HL-60 (cell line): ENCODE results near the gene ACP1.

Source experiments
- DNase-seq, 2 experiments: peaks; one replicate each; pipeline ENCODE4 v3.0.0-alpha.2; 2010 to 2020; ENCODE audit warnings: low read depth in 1 of 2, low spot score in 1 of 2
- H3K27ac ChIP-seq: fragments of 250-450 bp; sonication (Bioruptor Pico); replicated peaks from 2 replicates; pipeline ENCODE4 v1.5.1; 2020; ENCODE audit warnings: mild to moderate bottlenecking, moderate library complexity
- H3K27me3 ChIP-seq: fragments of 250-450 bp; sonication (Bioruptor Pico); 2 replicates; pipeline ENCODE4 v1.5.1; 2021; ENCODE audit warnings: mild to moderate bottlenecking, moderate library complexity; ENCODE audit not compliant: insufficient read depth, poor library complexity, severe bottlenecking
- H3K4me3 ChIP-seq: replicated peaks from 2 replicates; pipeline ENCODE4 v1.5.1; 2011; ENCODE audit warnings: mild to moderate bottlenecking, control low read depth, low read length; ENCODE audit not compliant: insufficient read depth
- CTCF ChIP-seq: IDR thresholded peaks from one replicate; pipeline ENCODE4 v1.5.1; 2011; ENCODE audit warnings: low read length, control low read depth, inconsistent platforms; ENCODE audit not compliant: insufficient read depth
- GABPA ChIP-seq: IDR thresholded peaks from 2 replicates; pipeline ENCODE4 v1.6.1; 2012; ENCODE audit warnings: low read depth
- POLR2AphosphoS5 ChIP-seq: IDR thresholded peaks from 2 replicates; pipeline ENCODE4 v1.6.1; 2012; ENCODE audit warnings: low read depth
- REST ChIP-seq: IDR thresholded peaks from 2 replicates; pipeline ENCODE4 v1.6.1; 2012; ENCODE audit warnings: low read depth; ENCODE audit not compliant: insufficient replicate concordance
- SPI1 ChIP-seq: IDR thresholded peaks from 2 replicates; pipeline ENCODE4 v1.6.1; 2012; ENCODE audit warnings: low read depth, mild to moderate bottlenecking, borderline replicate concordance

The ACP1 gene

GRCh38 chr2:253202-253638, 11.5 kb upstream of the ACP1 start:
- no peak for TF ChIP-seq POLR2AphosphoS5
- TF ChIP-seq SPI1 = no peak
- TF ChIP-seq GABPA = no peak
- TF ChIP-seq REST = no peak
- no peak for TF ChIP-seq CTCF
- H3K4me3 ChIP-seq = no peak overlapping the region
- no peak for DNase-seq
- H3K27me3 ChIP-seq = no peaks in the 10 kb centered on the region
- H3K27ac ChIP-seq = no peak overlapping the region

- no peak overlapping the region for H3K27ac ChIP-seq
- no peaks in the 10 kb centered on the region for H3K27me3 ChIP-seq
- TF ChIP-seq SPI1 = no peak
- TF ChIP-seq REST = no peak
- no peak for TF ChIP-seq GABPA
- no peak for TF ChIP-seq CTCF
- no peak for TF ChIP-seq POLR2AphosphoS5
- no peak for DNase-seq
- no peak overlapping the region for H3K4me3 ChIP-seq
Measured at GRCh38 chr2:254241-254640, 10.5 kb upstream of the ACP1 start.

GRCh38 chr2:255195-255594, 9.6 kb upstream of the ACP1 start:
- TF ChIP-seq REST (no peak), CTCF (no peak), SPI1 (no peak), GABPA (no peak), POLR2AphosphoS5 (no peak)
- H3K4me3 ChIP-seq = no peak overlapping the region
- H3K27ac ChIP-seq = no peak overlapping the region
- no peak for DNase-seq
- H3K27me3 ChIP-seq = no peaks in the 10 kb centered on the region
